Measurements from ENCODE around the gene IGFL3. TPM values are rescaled to one million over a fixed set of nuclear protein-coding genes. Genes with fewer than 3 reads are reported as not detected.
"Not testable (repeated sequence)": the region's sequence is repeated elsewhere in the genome, so short reads cannot be mapped to it uniquely, and the experiment has no call there.

IGFL3 gene
- total RNA-seq, 1 donor from 2014 or later: not detected

DNA sequence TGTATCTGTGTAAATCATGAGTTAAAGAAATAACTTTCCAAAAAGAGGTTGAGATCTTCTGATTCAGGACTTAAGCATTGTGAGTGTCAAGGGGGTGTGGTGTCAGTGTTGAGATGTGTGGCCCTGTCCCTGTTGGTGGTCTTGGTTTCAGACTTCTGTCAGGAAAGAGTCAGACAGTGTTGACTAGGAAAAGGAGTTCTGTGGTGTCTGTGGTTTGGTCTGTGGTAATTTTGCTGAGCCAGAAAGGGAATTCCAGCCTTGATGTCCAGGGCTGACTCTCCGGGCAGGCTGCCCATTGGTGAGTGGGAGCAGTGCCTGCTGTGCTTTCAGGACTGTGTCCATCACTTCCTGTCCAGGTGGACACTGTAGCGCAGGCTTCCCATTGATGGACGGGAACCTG lies 43.9 kb downstream of the IGFL3 start:
- DNase-seq (ENCODE audit: missing footprints) (no peak), ATAC-seq (no peak)
- intact Hi-C loops (cut with DNase I): no loop called here

DNA sequence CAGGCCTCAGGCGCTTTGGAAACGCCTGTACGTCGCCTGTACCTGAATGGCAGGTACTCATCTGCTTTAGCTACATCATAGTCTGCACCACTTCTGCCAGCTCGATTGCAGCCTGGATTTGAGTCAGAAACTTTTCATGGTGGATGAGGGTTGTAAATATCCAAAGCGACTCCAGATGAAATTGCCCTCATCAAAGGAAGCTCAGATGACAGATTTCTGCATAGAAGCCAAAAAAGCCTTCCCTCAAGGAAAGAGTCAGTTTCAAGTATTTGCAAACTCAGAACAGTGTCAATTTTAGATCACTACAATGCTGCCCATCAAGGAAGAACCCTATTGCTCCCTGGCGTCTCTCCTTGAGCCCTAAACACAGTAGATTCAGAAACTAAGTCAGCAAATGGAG lies 44.9 kb downstream of the IGFL3 start:
- DNase-seq (ENCODE audit: missing footprints): no peak
- intact Hi-C loops (cut with DNase I): no loop called here
- no peak for ATAC-seq

DNA sequence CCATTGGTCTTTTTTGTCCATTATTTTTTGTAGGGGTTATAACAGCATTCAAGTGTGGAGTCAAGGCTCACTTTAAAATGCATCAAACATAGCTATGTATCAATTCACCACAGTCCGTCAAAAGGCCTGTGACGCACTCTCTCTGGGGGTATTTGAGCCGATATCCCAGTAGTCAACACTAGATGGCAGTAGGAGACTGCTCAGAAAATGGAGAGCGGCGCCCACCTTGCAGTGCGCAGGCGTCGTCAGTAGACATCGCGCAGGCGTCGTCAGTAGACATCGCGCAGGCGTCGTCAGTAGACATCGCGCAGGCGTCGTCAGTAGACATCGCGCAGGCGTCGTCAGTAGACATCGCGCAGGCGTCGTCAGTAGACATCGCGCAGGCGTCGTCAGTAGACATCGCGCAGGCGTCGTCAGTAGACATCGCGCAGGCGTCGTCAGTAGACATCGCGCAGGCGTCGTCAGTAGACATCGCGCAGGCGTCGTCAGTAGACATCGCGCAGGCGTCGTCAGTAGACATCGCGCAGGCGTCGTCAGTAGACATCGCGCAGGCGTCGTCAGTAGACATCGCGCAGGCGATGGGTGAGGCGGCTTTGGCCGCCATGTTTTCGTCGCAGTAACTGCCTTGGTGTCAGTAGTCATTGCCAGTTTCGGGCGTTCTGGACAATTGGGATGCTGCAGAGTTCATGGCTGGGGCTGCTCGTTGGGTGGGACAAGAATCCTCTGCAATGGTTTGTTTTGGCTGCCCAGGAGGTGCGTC lies 45.7 kb downstream of the IGFL3 start:
- DNase-seq (ENCODE audit: missing footprints); ATAC-seq; intact Hi-C loops (cut with DNase I): not testable (repeated sequence)

- ATAC-seq (no peak), DNase-seq (ENCODE audit: missing footprints) (no peak)
- intact Hi-C loops (cut with DNase I): no loop called here
Measured at GRCh38 chr19:46077815-46078167, 46.7 kb downstream of the IGFL3 start.

DNA sequence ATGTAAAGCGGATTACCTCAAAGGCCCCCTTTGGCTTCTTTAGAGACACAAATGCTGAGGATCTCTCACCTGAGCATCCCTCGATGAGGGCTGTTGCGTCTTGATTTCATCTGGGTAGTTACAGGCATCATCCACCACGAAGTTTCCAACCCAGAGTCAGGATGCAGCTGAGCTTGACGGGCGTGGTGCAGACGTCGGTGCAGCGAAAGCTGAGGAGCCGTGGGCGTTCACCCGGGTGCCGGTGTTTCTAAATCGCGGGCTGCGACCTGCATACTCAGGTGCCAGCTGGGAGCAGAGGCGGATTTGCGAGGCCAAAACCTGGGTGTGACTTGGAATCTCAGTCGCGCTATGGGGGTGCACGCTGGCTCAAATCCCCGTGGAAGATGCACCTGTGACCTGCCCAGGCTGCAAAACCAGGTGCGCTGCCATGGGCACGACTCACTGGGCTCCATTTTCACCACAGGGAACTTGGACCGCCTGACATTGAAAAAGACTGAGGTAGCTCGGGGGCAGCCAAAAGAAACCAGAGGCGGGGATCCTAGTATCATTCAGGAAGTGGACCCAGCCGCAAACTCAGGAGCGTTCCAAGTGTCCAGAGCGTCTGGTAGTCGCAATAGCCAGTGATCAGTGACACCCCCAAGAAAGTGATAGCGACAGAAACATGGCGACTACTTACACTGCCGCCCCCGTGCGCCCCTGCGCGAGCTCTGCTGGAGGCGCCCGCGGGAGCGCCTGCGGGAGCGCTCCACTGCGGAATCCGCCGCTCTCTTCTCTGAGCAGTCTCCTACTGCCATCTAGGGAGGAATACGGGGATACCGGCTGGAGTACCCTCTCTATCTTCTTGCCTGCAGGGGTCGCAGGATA lies 47.3 kb downstream of the IGFL3 start:
- intact Hi-C loops (cut with DNase I): no loop called here
- peak; percentile 56 for ATAC-seq
- DNase-seq (ENCODE audit: missing footprints): no peak

DNA sequence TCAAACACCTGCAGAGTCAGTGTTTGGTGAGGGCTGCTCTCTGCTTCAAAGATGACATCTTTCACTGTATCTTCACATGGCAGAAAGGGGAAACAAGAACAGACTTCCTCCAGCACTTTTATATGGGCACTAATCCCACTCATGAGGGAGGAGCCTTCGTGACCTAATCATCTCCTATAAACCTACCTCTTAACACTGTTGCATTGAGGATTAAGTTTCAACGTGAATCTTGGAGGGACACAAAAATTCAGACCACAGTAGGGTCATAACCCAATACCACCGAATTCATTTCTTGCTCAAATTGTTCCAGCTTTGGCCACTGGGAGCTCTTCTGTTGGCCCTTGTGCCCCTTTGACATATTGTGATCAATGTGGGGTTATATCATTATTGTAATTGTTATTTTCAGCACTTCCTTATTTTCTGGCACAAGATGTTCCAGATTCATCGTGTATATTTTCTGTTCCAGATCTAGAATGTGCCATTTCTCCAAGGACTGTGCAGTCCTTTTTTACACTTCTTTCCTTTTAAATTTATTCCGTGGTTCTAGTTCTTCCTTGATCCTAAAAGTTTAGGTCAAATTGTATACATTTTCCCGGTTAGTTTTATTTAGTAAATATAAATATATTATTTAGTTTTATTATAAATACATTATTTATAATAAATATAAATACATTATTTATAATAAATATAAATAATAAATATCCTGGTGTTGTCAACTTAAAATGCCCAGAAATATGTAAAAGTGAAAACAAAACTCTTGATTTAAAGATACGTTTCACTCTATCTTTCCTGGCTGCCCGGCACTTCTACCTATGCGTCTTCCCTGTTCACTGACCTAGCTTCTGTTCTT lies 48.2 kb downstream of the IGFL3 start:
- DNase-seq (ENCODE audit: missing footprints) (no peak), ATAC-seq (no peak)
- intact Hi-C loops (cut with DNase I): no loop called here

- no peak for DNase-seq (ENCODE audit: missing footprints)
- ATAC-seq: no peak
- intact Hi-C loops (cut with DNase I): no loop called here
Measured at GRCh38 chr19:46073268-46073922, 51.1 kb downstream of the IGFL3 start.

Other genes starting within 250 kb of the IGFL3 start
- 19.9 TPM for gene IRF2BP1, start 238.5 kb downstream of the IGFL3 start, total RNA-seq
- gene MYPOP, start 222.1 kb downstream of the IGFL3 start, total RNA-seq: 16.0 TPM
- not detected for gene NANOS2, start 209.9 kb downstream of the IGFL3 start, total RNA-seq
- gene NOVA2, start 150.8 kb downstream of the IGFL3 start, total RNA-seq: 5.3 TPM
- 8.2 TPM for gene CCDC61, start 129.2 kb downstream of the IGFL3 start, total RNA-seq
- gene PGLYRP1, start 101.6 kb downstream of the IGFL3 start, total RNA-seq: 0.35 TPM
- not detected for gene IGFL4, start 83.7 kb downstream of the IGFL3 start, total RNA-seq
- gene IGFL2, start 23.6 kb upstream of the IGFL3 start, total RNA-seq: not detected
- not detected for gene IGFL1, start 105.1 kb upstream of the IGFL3 start, total RNA-seq
- gene HIF3A, start 172.4 kb upstream of the IGFL3 start, total RNA-seq: 73.8 TPM
- 77.3 TPM for gene PPP5C, start 222.4 kb upstream of the IGFL3 start, total RNA-seq